MCF 10A (cell line): ENCODE results near the gene MFSD1. TPM values are rescaled to one million over a fixed set of nuclear protein-coding genes. Genes with fewer than 3 reads are reported as not detected.

Source experiments
- BruUV-seq: library from RNA; stranded (reverse); fragments of 400-500 nt; replicated peaks from 2 replicates; lab custom pipeline; 2021; lab: Mats Ljungman, UMichigan
- CTCF ChIA-PET: fragments of 300-600 bp; sonication (Branson Sonifier 250); formaldehyde crosslinking; extraction: SDS; loops from one replicate; lab custom pipeline; 2021; ENCODE audit warnings: antibody characterized with exemption, inconsistent platforms; lab: Yijun Ruan, JAX
- POLR2A ChIA-PET: fragments of 300-600, 350-650 bp; sonication (Branson Sonifier 250); formaldehyde crosslinking; extraction: SDS; loops from one replicate; lab custom pipeline; 2020; ENCODE audit warnings: antibody characterized with exemption, inconsistent platforms; lab: Yijun Ruan, JAX
- DNase-seq: peaks from one replicate; pipeline ENCODE4 v3.0.0-alpha.2; 2018; ENCODE audit not compliant: unreplicated experiment
- H3K27ac Mint-ChIP-seq: one replicate; pipeline ENCODE4 v1.8.0; 2022; ENCODE audit warnings: mild to moderate bottlenecking, low read depth, mixed read lengths; ENCODE audit not compliant: unreplicated experiment
- H3K27me3 Mint-ChIP-seq: one replicate; pipeline ENCODE4 v1.8.0; 2022; ENCODE audit warnings: mixed read lengths; ENCODE audit not compliant: insufficient read depth, unreplicated experiment
- H3K36me3 Mint-ChIP-seq: one replicate; pipeline ENCODE4 v1.8.0; 2022; ENCODE audit warnings: mild to moderate bottlenecking, moderate library complexity, mixed read lengths; ENCODE audit not compliant: insufficient read depth, unreplicated experiment
- H3K4me1 Mint-ChIP-seq: one replicate; pipeline ENCODE4 v1.8.0; 2022; ENCODE audit warnings: mixed read lengths; ENCODE audit not compliant: insufficient read depth, unreplicated experiment
- H3K4me3 Mint-ChIP-seq: one replicate; pipeline ENCODE4 v1.8.0; 2022; ENCODE audit warnings: mild to moderate bottlenecking, moderate library complexity, mixed read lengths; ENCODE audit not compliant: unreplicated experiment
- H3K9me3 Mint-ChIP-seq: one replicate; pipeline ENCODE4 v1.8.0; 2022; ENCODE audit warnings: mixed read lengths; ENCODE audit not compliant: unreplicated experiment
- intact Hi-C: fragments of 100-400 bp; cut with micrococcal nuclease; formaldehyde crosslinking; loops from 2 replicates; pipeline ENCODE4 v1.14.1; 2022
- total RNA-seq: library from RNA; stranded (reverse); gene quantifications from 2 replicates; pipeline ENCODE4 v1.2.3, GENCODE V29; 2022
- TF ChIP-seq, protein P1 (sequence below): fragments of 200-600 bp; IDR thresholded peaks from one replicate; pipeline ENCODE4 v1.8.0; 2022; ENCODE audit warnings: antibody characterized with exemption, mild to moderate bottlenecking; ENCODE audit not compliant: unreplicated experiment

MFSD1 gene
- total RNA-seq, 1 experiment from 2014 or later: 28.9 TPM

DNA sequence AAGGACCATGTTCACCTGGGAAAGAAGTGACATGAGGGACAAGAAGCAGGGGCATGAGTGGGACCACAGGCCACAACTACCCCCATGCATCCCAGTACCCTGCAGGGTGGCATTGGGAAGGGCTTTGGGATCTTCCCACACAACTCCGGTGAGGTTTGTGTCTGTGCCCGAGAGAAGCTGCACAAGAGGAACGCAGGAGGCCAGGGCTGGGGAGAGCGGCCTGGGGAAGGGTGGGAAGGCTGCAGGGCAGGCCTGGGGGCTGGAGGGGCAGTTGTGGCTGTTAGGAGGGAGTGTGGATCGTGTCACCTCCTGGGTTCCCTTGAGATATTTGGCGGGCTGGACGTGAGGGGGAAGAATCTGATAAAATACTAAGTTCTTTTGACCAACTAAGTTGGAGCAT is 25.3 kb upstream of the MFSD1 start:
- Mint-ChIP-seq H3K27ac (no peak overlapping the region), H3K4me1 (no peaks in the 10 kb centered on the region)
- BruUV-seq: no TSS peak

DNA sequence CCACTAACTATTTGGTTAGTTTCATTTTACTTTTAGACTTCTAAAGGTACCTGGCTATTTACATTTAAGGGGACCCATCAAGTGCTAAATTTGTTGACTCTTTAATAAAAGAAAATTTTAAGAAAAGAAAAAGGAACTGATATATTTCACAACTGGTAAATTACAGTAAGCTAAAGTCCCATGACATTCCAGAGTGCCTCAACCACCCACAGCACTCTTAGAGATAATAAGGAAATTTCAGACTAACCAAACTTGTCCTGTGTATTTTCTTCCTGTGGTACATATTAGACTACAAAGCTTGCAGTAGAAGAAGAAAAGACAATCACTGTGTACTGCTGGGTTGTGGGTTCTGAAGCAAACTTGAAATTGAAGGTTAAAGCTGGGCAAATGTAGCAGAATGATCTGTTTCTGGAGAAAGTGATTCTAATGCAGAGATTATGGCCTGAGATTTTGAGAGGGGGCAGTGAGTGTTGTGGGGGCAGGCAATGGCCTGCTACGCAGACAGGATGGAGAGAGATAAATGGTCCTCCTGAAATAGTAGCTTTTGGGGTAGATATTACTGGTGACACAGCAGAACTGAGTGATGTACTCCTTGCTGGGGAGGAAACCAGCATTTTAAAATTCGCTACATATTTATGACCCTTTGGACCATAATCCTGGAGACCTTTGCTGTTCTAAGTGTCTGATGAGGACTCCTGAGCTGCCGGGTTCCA is 24.5 kb upstream of the MFSD1 start:
- Mint-ChIP-seq H3K27ac (no peak overlapping the region), H3K4me3 (no peak overlapping the region), H3K27me3 (no peaks in the 10 kb centered on the region), H3K9me3 (peaks cover 15% of the 10 kb centered on the region), H3K36me3 (no peaks in the 10 kb centered on the region), H3K4me1 (no peaks in the 10 kb centered on the region)
- POLR2A ChIA-PET: interaction anchor here (0.6 kb wide), 1 partner anchor 1024 kb away, joined by 4 read pairs; no protein-coding TSS in a partner anchor
- TF ChIP-seq, protein P1, sequence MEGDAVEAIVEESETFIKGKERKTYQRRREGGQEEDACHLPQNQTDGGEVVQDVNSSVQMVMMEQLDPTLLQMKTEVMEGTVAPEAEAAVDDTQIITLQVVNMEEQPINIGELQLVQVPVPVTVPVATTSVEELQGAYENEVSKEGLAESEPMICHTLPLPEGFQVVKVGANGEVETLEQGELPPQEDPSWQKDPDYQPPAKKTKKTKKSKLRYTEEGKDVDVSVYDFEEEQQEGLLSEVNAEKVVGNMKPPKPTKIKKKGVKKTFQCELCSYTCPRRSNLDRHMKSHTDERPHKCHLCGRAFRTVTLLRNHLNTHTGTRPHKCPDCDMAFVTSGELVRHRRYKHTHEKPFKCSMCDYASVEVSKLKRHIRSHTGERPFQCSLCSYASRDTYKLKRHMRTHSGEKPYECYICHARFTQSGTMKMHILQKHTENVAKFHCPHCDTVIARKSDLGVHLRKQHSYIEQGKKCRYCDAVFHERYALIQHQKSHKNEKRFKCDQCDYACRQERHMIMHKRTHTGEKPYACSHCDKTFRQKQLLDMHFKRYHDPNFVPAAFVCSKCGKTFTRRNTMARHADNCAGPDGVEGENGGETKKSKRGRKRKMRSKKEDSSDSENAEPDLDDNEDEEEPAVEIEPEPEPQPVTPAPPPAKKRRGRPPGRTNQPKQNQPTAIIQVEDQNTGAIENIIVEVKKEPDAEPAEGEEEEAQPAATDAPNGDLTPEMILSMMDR: no peak
- CTCF ChIA-PET: interaction anchor here (0.5 to 2.1 kb wide), 10 partner anchors 11 to 613 kb away, joined by 3 to 13 read pairs (median 3); no protein-coding TSS in a partner anchor
- BruUV-seq: no TSS peak
- no peak for DNase-seq
- intact Hi-C loops: no loop called here

More for the DNA sequence above, 25.3 kb upstream of the MFSD1 start:
- intact Hi-C loops: no loop called here
- no peak overlapping the region for H3K4me3 Mint-ChIP-seq
- CTCF ChIA-PET: interaction anchor here (0.5 to 1.8 kb wide), 6 partner anchors 10 to 1710 kb away, joined by 3 to 7 read pairs (median 3); no protein-coding TSS in a partner anchor
- POLR2A ChIA-PET: no interaction called here
- no peak for DNase-seq
- H3K36me3 Mint-ChIP-seq: no peaks in the 10 kb centered on the region
- H3K27me3 Mint-ChIP-seq: no peaks in the 10 kb centered on the region
- TF ChIP-seq, protein P1: no peak
- H3K9me3 Mint-ChIP-seq: peaks cover 13% of the 10 kb centered on the region

DNA sequence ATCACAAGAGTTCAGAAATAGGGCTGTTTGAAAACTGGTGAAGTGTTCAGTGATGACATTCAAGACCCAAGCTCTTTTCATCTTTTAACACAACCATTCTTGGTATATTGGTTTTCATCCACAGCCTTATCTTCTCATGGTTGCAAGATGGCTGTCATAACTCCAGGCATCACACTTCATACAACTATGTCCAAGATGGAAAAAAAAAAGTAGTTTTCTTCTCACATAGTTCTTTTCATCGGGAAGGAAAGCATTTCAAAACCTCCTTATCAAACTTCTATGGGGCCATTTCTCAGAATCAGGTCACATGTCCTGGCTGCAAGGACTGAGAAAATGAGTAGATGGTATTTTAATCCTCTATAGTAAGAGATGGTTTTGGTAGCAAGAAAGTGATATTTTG is 21.1 kb upstream of the MFSD1 start:
- Mint-ChIP-seq H3K9me3 (peaks cover 16% of the 10 kb centered on the region), H3K4me1 (no peaks in the 10 kb centered on the region), H3K27ac (no peak overlapping the region), H3K4me3 (no peak overlapping the region), H3K27me3 (no peaks in the 10 kb centered on the region), H3K36me3 (no peaks in the 10 kb centered on the region)
- CTCF ChIA-PET: interaction anchor here (0.7 to 1.9 kb wide), 4 partner anchors 8 to 80 kb away, joined by 3 to 6 read pairs (median 4); no protein-coding TSS in a partner anchor
- POLR2A ChIA-PET: interaction anchor here (1.0 to 1.1 kb wide), 2 partner anchors 9 to 11 kb away, joined by 3 to 4 read pairs; no protein-coding TSS in a partner anchor
- no peak for DNase-seq
- no TSS peak for BruUV-seq
- TF ChIP-seq, protein P1: no peak
- intact Hi-C loops: loop anchor here (10.0 kb wide), 1 partner anchor 1176 kb away; no protein-coding TSS in a partner anchor

DNA sequence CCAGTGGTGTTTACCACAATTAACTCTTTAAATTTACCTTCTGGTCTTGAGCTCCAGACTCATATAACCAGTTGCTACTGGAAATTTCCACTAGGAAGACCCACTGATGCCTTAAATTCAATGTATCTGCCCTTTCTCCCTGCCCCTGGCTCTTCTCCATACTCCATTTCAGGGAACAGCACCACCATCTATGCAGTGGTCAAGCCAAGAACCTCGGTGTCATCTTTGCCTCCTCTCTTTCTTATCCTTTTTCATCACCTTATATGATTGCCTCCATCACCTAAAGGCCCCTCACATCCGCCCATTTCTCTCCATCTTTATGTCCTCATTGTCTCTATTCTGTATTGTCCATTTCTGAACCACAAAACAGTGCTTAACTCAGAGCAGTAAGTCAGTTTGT is 20.7 kb upstream of the MFSD1 start:
- CTCF ChIA-PET: interaction anchor here (0.7 to 1.9 kb wide), 3 partner anchors 8 to 65 kb away, joined by 3 to 6 read pairs (median 5); no protein-coding TSS in a partner anchor
- POLR2A ChIA-PET: interaction anchor here (1.0 to 1.1 kb wide), 2 partner anchors 8 to 11 kb away, joined by 3 to 4 read pairs; no protein-coding TSS in a partner anchor
- H3K4me1 Mint-ChIP-seq: no peaks in the 10 kb centered on the region
- BruUV-seq: no TSS peak
- H3K4me3 Mint-ChIP-seq: no peak overlapping the region
- TF ChIP-seq, protein P1: no peak
- no peaks in the 10 kb centered on the region for H3K27me3 Mint-ChIP-seq
- no peaks in the 10 kb centered on the region for H3K36me3 Mint-ChIP-seq
- no peak for DNase-seq
- peaks cover 21% of the 10 kb centered on the region for H3K9me3 Mint-ChIP-seq
- intact Hi-C loops: loop anchor here (10.0 kb wide), 1 partner anchor 1176 kb away; no protein-coding TSS in a partner anchor
- no peak overlapping the region for H3K27ac Mint-ChIP-seq
